22Rv1 (cell line): Measurements from ENCODE around the gene ABCD3.

Source experiments
- CTCF ChIP-seq: fragments of 450-650 bp; IDR thresholded peaks from 2 replicates; pipeline ENCODE4 v1.5.1; 2017; ENCODE audit warnings: mild to moderate bottlenecking
- ZFX ChIP-seq: fragments of 450-650 bp; IDR thresholded peaks from 2 replicates; pipeline ENCODE4 v1.6.1; 2017; ENCODE audit warnings: antibody characterized with exemption, borderline replicate concordance

- TF ChIP-seq CTCF: no peak
- no peak for TF ChIP-seq ZFX
Measured at GRCh38 chr1:94471271-94471670, 53.1 kb downstream of the ABCD3 start.
